ENCODE measurements around the gene PCDH11X.
"Not testable (repeated sequence)": the region's sequence is repeated elsewhere in the genome, so short reads cannot be mapped to it uniquely, and the experiment has no call there.

The PCDH11X gene, protein sequence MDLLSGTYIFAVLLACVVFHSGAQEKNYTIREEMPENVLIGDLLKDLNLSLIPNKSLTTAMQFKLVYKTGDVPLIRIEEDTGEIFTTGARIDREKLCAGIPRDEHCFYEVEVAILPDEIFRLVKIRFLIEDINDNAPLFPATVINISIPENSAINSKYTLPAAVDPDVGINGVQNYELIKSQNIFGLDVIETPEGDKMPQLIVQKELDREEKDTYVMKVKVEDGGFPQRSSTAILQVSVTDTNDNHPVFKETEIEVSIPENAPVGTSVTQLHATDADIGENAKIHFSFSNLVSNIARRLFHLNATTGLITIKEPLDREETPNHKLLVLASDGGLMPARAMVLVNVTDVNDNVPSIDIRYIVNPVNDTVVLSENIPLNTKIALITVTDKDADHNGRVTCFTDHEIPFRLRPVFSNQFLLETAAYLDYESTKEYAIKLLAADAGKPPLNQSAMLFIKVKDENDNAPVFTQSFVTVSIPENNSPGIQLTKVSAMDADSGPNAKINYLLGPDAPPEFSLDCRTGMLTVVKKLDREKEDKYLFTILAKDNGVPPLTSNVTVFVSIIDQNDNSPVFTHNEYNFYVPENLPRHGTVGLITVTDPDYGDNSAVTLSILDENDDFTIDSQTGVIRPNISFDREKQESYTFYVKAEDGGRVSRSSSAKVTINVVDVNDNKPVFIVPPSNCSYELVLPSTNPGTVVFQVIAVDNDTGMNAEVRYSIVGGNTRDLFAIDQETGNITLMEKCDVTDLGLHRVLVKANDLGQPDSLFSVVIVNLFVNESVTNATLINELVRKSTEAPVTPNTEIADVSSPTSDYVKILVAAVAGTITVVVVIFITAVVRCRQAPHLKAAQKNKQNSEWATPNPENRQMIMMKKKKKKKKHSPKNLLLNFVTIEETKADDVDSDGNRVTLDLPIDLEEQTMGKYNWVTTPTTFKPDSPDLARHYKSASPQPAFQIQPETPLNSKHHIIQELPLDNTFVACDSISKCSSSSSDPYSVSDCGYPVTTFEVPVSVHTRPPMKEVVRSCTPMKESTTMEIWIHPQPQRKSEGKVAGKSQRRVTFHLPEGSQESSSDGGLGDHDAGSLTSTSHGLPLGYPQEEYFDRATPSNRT (N-terminal part only)

DNA sequence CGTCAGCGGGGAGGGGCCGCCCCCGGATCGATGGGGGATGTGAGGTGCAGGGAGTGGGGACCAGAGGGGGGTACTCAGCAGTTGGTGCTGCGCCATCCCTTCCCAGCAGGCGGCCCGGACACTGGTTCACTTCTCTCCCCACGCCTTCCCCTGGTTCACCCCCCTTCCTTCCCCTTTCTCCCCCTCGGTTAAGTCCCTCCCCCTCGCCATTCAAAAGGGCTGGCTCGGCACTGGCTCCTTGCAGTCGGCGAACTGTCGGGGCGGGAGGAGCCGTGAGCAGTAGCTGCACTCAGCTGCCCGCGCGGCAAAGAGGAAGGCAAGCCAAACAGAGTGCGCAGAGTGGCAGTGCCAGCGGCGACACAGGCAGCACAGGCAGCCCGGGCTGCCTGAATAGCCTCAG is at the start of gene PCDH11X:
Gene PCDH11X (plus strand): TSS at position 241 of the 400 bp plus-strand sequence. CDS start 56,130 bp downstream, outside the sequence.
- not testable (repeated sequence) for DNase-seq

DNA sequence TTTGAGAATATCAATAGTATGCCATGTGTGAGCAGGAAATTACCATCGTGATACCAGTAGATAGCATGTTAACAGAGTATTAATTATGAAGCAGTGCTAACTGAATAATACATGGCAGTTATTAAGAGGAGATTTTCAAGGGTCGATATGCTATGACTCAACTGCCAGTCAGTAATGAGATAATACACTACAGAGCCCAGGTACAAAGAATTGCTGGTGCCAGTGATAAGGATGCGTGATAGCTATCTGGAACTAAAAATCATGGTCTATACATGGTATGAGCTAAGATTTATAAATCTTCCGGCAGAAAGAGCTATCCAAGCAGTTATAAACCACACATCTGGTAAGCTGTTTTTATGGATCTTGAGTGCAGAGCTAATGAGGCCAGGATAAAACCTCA is 31.7 kb upstream of the PCDH11X start:
- not testable (repeated sequence) for DNase-seq

DNA sequence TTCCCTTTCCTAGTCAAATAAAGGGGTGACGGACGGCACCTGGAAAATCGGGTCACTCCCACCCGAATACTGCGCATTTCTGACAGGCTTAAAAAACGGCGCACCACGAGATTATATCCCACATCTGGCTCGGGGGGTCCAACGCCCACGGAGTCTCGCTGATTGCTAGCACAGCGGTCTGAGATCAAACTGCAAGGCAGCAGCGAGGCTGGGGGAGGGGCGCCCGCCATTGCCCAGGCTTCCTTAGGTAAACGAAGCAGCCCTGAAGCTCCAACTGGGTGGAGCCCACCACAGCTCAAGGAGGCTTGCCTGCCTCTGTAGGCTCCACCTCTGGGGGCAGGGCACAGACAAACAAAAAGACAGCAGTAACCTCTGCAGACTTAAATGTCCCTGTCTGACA is 26.2 kb upstream of the PCDH11X start:
- not testable (repeated sequence) for DNase-seq

DNA sequence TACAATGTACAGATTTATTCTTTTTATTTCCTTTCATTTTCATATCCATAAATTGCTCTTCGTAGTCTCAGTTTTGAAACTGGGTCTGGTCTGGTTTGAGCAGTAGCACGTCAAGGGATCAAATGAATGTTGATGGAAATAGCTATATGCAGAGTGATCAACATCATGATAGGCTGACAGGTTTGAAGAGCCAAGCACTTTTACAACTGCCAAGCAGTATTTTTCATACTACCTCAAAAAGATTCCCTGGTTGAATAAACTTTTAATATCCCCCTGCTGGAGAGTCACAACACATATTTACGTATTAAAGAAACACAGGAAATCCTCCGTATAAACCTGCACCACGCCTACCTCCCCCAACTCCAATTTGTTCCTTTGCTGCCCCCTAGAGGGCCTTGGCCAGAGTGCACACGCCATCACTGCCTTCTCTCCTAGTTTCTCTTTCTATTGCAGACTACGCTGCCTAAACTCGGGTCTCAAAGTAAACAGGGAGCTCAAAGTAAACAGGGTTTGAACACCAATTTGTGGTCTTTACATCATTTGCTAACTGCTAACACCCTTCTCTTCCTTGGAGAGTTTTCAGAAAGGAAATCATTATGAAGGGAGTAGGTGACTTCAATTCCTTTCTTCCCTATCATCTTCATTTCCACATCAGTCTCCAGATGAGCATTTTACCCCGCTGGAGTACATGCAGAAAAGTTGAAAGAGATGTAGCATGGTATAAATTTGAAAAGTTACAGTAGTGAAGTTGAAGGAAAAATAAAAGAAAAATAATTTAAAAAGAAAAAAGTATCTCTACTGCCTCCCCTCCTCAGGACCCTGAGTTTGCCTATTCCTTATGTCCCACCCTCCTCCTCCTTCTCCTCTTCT is 8.3 kb upstream of the PCDH11X start:
- not testable (repeated sequence) for DNase-seq

DNA sequence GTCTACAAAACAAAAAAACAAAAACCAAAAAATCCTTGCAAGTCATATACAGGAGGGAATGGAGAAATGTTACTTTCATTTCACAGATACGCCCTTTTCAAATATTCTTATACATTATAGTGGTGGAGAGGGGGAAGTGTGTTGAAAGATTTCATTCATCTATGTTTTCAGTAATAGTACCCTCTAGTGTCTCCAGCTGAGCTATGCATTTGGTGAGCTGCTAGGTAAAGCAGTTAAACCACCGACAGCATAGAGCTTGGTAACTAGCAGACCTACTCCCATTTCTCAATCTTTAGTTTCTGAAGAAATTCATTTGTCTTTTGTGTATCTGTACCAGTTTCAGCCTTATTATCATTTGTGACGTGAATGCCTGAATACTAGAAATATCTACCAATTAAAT is 5.2 kb upstream of the PCDH11X start:
- DNase-seq, result not testable (repeated sequence)

DNA sequence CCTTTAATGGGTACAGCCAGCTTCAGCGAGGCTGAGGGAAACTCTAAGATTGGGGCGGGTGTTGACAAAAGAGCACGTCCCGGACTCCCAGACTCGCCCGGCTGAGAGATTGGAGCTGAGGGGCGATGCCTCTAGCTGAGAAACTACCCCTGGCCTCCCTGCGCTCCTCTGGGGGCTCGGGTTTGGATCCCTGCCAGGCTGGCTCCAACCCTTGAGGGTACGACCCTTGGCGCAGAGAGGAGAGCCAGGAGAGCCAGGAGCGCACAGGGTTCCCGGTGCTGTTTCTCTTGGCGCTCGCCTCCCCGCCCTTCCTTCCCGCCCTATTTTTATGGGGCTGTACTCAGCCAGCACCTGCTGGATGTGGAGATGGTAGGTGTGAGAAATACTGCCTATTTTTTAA is 833 bp downstream of the PCDH11X start:
- DNase-seq, result not testable (repeated sequence)

DNA sequence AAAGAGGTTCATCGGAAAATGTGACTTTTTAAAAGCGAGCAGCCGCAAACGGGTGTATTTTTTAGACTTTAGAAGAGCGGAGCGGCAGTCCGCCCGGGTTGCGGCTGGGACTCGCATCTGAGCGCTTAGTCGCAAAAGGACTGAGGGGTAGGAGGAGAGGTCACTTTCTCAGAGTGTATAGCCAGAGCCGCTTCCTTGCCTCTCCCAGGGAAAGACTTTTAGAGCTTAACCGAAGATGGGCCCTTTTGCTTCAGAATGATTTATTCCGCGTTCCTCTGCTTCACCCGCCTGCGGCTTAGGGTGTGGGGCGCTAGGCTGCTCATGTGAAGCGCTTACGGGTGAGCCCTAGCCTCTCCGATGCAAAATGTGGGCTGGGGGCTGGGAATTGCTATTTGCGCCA is 1.5 kb downstream of the PCDH11X start:
- not testable (repeated sequence) for DNase-seq

DNA sequence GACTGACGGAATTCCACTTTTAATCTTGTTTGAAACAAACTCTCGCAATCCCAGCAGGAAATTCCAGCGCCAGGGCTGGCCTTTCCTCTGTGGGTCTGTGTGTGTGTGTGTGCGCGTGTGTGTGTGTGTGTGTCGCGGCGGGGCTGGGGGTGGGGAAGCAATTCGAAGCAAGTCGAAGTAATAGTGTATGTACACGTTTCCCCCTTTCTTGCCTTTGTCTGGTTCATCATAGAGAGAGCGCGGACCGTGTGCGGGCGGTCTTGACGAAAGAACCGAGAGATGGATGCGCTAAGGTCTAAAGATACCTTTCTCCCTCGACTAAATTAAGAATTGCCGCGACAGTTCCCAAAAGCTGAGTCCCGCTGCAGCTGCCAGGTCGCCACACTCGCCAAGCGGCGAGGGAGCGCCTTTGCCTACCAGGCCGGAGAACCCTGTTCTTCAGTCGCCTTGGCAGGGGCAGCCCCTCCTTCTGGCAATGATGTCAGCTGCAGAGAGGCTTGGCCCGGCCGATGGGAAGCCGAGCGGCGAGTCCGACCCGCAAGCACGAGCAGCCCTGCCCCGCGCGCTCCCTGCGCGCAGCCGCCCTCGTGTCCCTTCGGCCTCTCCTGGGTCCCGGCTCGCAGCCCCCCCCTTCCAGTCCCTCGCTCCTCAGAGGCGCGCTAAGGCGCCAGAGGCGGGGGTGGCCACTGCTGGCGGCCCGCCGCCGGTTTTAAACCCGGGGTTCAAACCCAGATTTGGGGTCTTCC is 2.6 kb downstream of the PCDH11X start:
- DNase-seq, result not testable (repeated sequence)

DNA sequence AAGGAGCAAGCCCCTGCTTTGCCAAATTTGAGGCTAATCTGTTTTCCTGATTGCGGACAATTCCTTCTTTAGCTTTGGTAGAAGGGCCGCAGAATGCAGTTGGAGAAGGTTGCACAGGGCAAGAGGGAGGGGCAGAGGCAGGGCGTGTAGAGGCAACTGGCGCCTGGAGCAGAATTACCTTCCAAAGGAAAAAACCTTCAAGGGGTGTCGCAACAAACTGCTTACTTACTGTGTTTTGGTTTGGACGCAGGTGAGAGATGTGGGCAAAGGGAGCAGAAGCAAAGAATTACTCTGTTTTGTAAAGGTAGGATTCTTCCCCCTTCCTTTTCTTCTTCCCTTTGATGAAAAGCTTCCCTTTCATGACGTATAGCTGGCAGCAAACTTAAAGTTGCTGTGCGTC is 3.6 kb downstream of the PCDH11X start:
- not testable (repeated sequence) for DNase-seq

DNA sequence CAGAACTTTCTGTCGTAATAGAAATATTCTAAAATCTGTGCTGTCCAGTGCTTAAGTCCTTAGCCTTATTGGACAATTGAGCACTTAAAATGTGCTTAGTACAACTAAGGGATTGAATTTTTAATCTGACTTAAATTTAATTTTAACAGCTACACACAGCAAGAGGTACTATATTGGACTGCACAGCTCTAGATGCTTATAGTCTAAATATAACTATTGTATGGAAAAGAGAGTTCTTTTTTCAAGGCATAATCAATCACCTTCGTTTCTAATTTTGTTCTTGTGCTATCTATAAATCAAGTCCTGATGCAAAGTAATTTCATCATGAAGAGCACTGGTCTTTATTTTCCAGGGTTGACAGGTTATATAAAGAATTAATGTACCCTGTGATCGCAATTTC is 38.4 kb downstream of the PCDH11X start:
- not testable (repeated sequence) for DNase-seq

DNA sequence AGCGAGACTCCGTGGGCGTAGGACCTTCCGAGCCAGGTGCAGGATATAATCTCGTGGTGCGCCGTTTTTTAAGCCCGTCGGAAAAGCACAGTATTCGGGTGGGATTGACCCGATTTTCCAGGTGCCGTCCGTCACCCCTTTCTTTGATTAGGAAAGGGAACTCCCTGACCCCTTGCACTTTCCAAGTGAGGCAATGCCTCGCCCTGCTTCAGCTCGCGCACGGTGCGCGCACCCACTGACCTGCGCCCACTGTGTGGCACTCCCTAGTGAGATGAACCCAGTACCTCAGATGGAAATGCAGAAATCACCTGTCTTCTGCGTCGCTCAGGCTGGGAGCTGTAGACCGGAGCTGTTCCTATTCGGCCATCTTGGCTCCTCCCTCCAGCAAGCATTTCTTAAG is 46.1 kb downstream of the PCDH11X start:
- not testable (repeated sequence) for DNase-seq

All from CD4-positive, alpha-beta T cell treated with Interferon gamma for 1 hour (primary cell).